Frontal cortex (tissue), 4 donors: Measurements from ENCODE around the gene ANXA11. TPM values are rescaled to one million over a fixed set of nuclear protein-coding genes. Genes with fewer than 3 reads are reported as not detected.

ENCODE experiments used
- DNase-seq, 2 donors: peaks; one replicate each; pipeline ENCODE4 v3.0.0; 2012; ENCODE audit warnings: low spot score in 2 of 2
- FAIRE-seq: peaks from 2 replicates; lab custom pipeline; 2012; peaks lifted over from hg19 to GRCh38; lab: Jason Lieb, UNC
- total RNA-seq: library from RNA; depleted of rRNA; stranded (reverse); fragments of >200 nt; gene quantifications from one replicate; pipeline ENCODE4 v1.2.3, GENCODE V29; 2014
- donor health status: control.
- donor health status: control.
- donor health status: control.

Gene ANXA11
- total RNA-seq, 1 donor from 2014 or later, result 2.0 TPM

DNA sequence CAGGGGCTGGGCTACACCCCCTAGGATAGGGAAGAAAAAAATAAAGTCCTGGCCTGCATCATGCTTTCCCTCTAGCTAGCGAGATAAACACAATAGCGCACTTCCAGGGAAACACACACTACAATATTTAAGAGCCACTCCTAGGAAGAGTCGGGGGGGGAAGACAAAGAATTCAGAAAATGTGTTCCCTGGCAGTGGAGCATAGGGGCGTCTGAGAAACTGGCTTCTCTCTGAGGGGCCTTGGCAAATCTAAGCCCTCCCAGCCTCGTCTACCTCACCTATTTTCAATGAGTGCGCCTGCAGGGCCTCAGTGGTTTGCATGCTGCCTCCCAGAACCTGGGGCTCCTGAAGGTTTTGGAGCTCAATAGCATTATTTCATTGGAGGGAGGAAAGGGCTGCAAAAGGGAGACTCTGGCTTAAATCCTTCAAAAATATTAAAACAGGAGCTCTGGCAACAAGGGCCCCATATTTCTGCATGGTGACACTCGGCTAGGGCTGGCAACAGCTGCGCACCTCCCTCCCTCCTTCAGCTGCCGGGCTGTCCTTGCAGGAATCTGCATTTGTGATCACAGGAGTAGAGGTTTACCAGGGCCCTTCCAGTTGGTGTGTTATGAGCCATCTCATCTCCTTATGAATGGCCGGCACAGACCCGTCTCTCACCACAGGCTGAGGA, 10.8 kb downstream of the ANXA11 start:
- FAIRE-seq, result no peak
- DNase-seq, result no peak

DNA sequence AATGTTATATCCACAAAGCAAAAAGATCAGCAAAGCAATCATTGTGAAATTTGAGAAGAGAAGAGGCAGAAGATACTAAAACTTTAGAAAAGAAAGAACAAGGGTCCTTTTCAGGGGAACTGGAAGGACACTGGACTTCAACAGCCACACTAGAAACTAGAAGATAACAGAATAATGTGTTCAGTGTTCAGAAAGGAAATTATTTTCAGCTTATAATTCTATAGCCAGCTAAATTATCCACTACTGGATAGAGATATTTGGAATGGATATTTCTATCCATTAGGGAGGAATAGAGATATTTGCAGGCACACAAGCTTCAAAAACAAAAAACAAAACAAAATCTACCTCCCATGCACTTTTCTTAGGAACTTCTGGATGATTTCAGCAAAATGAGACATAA, 12.8 kb downstream of the ANXA11 start:
- FAIRE-seq (no peak), DNase-seq (no peak)

DNA sequence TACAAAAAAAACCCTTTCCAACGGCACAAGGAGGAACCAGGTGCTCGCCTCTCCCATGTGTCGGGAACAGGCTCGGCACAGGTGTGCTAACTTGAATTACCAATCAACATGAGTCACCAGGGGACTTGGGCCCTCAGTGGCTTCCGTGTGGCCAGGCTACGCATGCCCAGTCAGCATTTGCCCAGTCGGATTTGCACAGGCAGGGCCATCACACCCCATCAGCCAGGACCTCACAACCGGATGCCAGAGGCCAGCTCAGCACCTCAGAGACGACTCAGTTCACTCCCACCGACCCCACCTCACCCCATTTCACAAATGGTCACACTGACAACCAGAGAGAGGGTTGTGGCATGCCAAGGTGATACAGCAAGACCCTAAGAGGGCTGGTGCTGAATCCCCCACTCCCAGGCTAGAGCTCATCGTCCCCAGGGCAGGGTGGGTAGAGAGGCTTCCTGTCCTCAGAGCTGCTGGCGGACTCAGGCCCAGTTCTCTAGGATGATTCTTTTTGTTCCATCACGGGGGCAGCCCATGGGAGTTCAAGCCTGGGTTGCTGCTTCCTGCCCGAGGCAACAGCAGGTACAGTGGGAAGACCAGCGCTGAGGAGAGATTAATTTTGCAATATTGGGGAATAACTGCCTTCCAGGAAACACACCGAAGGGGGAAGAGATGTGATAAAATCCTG, 13.6 kb downstream of the ANXA11 start:
- FAIRE-seq, result no peak

DNA sequence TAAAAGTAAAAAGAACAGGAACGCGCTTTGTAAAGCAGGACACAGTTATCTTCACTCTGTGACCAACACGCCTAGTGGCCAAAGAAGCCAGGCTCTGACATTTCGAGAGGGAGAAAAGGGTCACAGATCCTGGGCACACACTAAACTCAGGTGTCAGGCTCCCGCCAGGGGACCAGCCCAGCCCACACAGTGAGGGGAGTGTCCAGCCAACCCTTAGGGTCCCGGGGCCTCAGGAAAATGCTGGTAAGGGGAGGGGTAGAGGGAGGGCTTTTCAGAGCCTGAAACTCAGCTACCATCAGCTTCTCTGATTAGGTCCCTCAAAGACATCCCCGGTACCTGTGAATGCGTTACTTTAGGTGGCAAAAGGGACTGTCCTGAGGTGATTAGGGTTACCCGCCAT, 16.6 kb downstream of the ANXA11 start:
- FAIRE-seq (no peak), DNase-seq (no peak)

More for the DNA sequence above, 13.6 kb downstream of the ANXA11 start:
- no peak for DNase-seq

DNA sequence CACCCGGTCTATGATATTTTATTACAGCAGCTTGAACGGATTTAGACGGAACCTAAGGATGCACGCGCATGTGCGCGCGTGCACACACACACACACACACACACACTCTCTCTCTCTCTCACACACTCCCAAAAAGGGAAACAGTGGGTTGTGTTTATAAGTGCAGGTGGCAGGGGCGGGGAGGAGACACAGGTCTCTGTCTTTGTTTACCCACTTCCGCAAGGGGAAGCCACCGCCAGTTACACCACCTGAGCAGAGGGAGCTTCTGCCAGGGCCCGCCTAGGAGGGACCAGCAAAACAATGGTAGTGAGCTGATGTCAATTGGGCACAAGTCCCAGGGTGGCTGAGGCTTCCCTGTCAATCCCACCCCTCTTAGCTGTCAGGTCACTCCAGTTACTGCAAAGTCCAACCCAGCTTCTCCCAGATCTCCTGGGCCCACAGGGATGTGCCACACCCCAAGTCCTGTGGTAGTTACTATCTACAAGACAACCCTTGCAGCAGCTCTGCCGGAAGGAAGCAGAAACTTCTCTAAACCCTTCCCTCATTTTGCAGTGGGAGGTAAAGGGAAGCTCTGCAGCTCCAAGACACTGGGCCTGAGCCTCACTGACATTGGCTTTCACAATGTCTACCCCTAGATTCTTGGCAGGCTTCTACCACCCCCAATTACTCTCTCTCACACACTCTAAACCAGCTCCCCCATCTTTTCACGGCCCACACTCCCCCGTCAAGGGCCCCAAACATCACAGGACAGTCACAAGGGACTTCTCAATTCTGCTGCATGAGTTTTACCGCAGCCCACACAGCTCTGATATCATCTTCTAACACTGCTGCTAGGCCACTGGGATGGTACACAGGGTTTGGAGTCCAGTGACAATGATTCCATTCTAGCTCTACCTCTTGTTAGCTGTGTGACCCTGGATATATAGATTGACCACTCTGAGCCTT, 17.6 kb downstream of the ANXA11 start:
- DNase-seq (peak in 1 of 2 donors; percentile 16), FAIRE-seq (no peak)

DNA sequence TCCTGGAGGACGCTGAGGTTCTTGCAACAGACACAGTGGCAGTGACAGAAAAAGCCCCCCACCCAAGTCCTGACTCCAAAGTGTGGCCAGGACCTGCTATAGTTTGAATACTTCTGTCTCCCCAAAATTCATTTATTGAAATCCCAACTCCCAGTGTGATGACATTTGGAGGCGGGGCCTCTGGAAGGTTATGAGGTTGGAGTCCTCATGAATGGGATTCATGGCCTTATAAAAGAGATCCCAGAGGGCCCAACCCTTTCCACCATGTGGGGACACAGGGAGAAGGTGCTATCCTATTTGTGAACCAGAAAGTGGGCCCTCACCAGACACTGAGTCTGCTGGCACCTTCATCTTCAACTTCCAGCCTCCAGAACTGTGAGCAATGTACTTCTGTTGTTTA, 18.3 kb downstream of the ANXA11 start:
- DNase-seq (no peak), FAIRE-seq (no peak)

DNA sequence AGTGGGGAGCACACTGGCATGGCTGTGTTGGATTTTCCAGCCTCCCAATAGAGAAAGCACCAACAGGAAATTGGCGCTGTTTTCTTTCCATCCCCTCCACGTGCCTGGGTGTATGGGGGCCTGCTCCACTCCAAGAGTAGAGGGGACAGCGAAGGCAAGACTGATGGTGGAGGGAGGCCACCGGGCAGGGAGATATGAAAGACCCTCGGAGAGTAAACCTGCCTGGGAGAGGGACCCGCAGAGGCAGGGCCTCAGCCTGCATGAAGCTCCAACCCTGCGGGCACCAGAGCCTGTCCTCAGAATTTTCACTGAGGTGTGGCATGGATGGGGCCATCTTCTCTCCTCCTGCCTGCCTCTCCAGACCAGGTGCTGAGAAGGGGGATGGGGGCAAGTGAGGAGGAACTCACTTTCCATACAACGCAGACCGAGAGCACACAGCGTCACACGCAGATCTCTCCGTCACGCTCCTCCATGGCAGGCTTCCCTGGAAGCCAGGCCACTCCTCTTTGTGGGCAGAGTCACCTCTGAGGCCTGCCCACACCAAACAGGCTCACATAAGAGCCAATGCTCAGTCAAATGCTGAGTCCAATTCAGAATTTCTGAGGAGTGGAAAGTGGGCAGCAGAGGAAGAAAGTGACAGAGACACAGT, 18.8 kb downstream of the ANXA11 start:
- no peak for FAIRE-seq

DNA sequence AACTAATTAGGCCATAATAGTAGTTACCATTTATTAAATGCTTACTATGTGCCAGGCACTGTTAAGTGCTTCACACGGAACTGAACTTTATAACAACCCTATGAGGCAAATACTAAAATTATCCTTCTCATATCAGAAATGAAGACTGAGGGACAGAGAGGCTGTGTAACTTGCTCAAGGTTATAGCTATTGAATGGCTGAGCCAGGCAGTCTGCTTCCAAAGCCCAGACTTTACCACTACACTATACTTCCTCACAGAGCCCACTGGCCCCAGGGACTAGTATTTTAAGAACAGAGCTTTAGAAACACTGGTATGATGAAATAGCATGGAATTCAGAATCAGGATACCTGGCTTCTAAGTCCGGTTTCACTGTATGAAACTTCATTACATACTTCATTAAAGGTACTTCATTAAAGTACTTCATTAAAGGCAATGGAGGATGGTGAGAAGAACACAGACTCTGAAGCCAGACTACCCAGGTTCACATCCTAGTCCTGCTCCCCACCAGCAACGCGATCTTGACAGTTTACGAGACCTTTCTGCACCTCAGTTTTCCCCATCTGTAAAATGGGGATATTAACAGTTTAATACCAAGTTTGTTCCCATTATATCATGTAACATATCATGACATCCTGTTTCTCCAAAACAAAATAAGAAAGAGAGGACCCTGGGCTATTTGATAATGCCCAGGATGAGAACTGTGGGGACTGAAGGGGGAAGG, 19.6 kb downstream of the ANXA11 start:
- DNase-seq, result no peak
- FAIRE-seq, result no peak

More for the DNA sequence above, 18.8 kb downstream of the ANXA11 start:
- DNase-seq, result no peak

DNA sequence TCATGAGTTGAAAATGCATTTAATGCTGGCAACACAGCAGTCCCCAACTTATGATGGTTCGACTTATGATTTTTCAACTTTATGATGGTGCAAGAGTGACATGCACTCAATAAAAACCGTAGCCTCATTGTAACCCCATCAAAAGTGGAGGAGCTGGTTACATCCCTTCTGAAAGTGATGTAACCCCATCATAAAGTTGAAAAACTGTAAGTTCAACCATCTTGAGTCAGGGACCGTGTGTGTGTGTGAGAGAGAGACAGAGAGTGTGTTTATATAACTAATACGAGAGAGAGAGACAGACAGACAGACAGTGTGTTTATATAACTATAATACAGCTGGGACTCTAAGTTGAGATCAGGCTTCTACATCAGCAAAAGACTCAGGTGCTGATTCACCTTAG, 21.0 kb downstream of the ANXA11 start:
- no peak for DNase-seq
- FAIRE-seq, result no peak

DNA sequence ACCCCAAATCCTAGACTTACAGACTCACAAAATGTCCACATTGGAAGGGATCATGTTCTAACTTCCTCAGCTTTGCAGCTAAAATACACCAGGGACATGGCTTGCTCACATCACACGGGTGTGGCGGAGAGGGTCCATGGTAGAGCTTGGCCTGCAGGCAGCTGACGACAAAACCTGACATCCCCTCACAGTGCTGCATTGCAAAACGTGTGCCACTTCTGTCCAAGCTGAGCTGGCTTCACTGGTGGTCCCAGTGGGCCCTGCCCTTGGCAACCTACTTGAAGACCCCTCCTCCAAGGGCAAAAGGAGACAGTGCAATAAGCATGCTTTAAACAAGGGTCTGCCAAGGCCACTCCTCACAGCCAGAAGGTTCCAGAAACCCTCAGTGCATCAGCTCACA, 21.9 kb downstream of the ANXA11 start:
- DNase-seq, result no peak
- FAIRE-seq, result no peak

DNA sequence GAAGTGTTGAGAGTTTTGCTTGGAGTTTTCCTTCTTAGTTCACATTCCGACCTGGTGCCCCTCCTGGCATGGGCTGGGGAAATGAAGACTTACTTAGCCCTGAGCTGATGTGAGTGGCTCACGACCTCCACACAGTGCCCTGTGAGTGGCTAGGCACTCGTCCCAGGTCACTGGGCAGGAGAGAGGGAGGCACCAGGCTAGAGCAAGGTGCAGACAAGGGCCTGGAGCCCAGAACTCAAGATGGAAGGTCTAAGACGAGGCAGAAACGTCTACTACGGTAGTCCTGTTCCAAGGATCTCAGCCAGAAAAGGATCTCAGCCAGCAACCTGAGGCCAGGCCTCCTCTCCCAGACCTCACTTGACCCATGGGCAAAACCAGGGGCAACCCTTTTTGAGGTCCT, 22.4 kb downstream of the ANXA11 start:
- FAIRE-seq (no peak), DNase-seq (no peak)

DNA sequence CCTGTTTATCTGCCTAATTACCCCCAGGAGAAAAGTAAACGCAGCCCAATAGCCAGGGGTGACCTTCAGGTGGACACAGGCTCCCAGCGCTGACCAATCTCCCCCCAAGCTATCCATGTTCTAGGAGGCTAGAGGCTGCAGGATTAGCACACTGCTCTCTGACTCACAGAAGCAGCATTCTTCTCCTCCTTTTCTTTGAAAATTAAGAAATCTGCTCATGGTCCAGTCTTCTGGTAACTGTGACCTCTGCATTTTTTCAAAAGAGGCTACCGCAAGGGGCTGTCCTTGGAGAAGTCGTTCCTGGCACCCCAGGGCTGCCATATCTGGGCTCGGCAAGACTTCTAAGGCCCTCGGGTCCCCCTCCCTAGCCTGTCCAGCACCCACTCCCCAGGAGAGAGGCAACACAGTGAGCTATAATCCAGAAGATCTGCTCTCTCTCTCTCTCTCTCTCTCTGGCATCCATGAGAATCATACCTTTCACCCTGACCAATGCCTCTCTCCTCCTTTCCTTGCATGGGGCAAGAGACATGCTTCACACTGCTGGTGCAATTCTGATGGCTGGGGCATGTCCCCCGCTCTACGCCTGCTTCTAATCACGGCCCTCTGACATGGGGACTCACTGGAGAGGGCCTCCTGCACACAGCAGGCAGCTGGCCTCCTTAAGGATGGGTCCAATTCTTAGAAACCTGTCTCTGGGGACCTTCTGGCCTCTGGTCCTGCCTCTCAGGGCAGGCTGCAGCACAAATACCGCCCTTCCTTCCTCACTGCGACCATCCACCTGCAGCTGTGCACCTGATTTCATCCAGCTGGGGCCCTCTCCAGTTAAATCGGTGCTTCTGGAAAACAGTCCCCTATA, 27.3 kb downstream of the ANXA11 start:
- DNase-seq (no peak), FAIRE-seq (no peak)

DNA sequence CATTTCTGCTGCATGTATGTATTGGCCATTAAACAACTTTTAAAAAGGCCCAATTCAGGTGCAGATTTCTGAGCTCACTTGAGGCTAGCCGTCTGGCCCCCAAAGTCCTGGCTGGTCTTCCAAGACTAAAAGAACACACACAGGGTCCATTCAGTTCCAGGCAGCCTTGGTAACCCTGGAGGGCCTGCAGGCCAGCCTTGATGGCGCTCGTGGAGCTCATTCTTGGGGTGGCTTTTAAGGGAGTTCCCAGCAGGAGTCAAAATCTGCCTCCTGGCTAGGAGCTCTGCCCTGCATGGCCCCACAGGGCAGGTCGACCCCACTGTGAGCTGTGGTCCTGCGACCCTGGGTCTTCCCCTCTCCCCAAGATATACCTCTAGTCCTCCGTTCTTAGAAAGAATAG, 28.8 kb downstream of the ANXA11 start:
- DNase-seq, result no peak
- FAIRE-seq, result no peak

DNA sequence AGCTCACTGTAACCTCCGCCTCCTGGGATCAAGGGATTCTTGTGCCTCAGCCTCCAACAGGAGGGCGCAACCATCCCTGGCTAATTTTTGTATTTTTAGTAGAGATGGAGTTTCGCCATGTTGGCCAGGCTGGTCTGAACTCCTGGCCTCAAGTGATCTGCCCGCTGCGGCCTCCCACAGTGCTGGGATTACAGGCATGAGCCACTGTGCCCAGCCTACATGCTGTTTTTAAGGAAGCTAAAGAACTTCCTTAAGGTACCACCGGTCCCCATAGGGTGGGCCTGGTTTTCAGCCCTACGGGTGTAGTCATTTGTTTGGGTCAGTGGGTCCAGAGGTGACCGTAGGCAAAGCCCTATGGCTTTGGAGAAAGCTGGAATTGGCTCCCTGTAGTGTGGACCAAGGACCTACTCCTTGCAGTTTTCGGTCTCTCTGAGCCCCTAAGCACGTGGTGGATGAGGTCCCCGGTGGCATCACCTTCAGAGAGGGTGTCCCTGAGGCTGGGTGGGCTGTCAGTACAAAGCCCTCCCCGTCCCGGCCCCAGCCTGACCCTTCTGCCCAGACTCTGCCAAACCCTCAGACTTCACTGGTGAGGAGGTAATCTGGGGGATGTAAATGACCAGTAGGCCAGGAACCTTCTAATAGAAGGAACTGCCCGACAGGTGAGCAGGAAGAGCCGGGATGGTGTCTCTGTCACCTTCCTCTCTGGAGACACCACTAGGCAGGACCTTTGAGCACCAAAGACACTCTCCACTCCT, 30.5 kb downstream of the ANXA11 start:
- no peak for FAIRE-seq

DNA sequence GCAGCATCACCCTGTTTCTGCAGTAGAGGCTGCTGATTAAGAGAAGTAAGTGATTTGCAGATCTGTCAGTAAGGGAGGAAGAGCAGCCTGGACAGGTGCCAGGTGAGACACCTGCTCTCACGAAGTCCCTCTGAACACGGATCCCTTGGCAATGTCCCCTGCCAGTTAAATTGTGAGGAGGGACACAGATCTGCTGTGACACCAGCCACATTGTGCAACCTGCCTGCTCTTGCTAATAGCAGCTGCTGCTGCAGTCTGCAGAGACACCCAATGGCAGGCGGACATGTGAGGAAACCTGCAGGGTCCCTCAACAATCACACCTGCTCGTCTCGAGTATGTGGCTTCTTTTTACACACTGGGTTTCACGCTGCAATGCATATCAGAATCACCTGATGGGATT, 31.9 kb downstream of the ANXA11 start:
- FAIRE-seq, result no peak
- no peak for DNase-seq

More for the DNA sequence above, 30.5 kb downstream of the ANXA11 start:
- no peak for DNase-seq

DNA sequence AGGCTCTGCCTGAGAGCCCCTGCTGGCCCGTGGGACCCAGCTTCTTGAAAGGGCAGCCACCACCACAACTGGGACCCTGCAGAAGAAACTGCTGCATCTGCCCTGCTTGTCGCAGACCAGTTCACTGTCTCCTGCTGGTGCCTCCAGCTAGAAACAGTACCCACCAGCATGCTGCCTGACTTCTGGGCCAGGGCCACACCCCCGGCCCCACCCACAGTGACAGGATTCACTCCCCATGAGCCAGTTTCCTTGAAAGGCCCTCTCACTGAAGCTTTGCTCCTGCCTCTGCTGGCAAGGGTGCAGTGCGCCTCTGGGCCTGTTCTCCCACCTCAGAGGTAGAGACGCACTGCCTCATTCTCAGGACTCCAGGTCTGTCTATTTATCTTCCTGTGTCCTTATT, 32.4 kb downstream of the ANXA11 start:
- FAIRE-seq, result no peak
- no peak for DNase-seq

DNA sequence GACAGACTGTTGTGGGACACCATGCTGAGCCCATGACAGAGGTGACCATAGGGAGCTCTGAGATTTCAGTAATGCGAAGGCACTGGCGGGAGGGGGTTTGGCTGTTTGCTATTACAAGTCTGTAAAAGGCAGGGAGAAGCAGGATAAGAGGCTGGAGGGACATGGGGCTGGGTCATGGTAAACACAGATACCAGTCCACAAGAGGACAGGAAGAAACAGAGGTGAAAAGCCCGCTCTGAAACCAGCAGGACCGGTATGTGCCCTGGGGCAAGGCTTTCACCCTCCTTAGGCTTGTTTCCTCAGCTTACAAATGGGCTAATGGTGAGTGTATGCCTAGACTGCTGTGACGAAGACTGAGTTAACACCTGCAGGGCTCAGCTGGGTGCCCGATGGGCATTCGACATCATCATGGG, 34.1 kb downstream of the ANXA11 start:
- FAIRE-seq, result no peak
- DNase-seq, result no peak

DNA sequence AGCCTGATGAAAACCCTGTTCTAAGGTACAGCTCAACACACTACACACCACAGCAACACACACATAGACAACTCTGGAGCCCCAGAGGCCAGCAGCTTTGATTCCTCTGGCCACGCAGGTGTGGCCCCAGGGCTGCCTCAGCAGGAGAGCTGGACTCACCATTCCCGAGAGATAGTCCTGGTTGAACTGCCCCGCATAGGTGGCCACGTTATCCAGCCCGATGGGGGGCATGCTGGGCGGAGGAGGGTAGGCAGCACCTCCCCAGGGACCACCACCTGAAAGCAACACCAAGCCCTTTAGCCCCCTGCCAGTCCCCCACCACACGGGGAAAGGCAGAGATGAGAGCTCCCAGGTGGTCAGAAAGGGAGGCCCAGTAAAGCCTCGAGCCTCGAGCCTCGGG, 34.7 kb downstream of the ANXA11 start:
- DNase-seq (no peak), FAIRE-seq (no peak)
